Naive thymus-derived CD4-positive, alpha-beta T cell (primary cell): Measurements from ENCODE around the gene UXS1. TPM values are rescaled to one million over a fixed set of nuclear protein-coding genes. Genes with fewer than 3 reads are reported as not detected.
A peak's percentile ranks its signal among the peaks of the same experiment; 100 is the strongest.

ENCODE experiments used
- ATAC-seq: fragments of 150-1000 bp; cut with Tn5 transposase; 2 replicates; pipeline ENCODE4 v1.10.0; 2021; ENCODE audit warnings: mild to moderate bottlenecking, moderate library complexity
- CTCF ChIA-PET: fragments of 350-600 bp; sonication (Branson Sonifier 250); formaldehyde crosslinking; loops from one replicate; lab custom pipeline; 2021; ENCODE audit warnings: antibody characterized with exemption; lab: Charles Lee
- POLR2A ChIA-PET: fragments of 350-600 bp; sonication (Branson Sonifier 250); formaldehyde crosslinking; loops from one replicate; lab custom pipeline; 2021; ENCODE audit warnings: antibody characterized with exemption, inconsistent platforms; lab: Charles Lee
- DNase-seq, 9 donors: peaks; one replicate each; pipeline versions ENCODE4 v3.0.0 to v3.0.0-alpha.2; 2020 to 2022; ENCODE audit warnings: mixed read lengths in 1 of 9
- H3K27ac ChIP-seq: one replicate; pipeline ENCODE4 v1.7.0; 2013; ENCODE audit warnings: mild to moderate bottlenecking, low read depth, low read length, moderate library complexity
- H3K27me3 ChIP-seq, 2 donors: one replicate each; pipeline ENCODE4 v1.7.0; 2013; ENCODE audit warnings: low read length in 2 of 2, mild to moderate bottlenecking in 2 of 2, moderate library complexity in 2 of 2; ENCODE audit not compliant: control insufficient read depth in 2 of 2, insufficient read depth in 2 of 2
- H3K36me3 ChIP-seq, 3 experiments: 1 replicate in 2 of 3; 2 replicates in 1 of 3; pipeline ENCODE4 v1.7.0; 2013; ENCODE audit warnings: low read length in 3 of 3, mild to moderate bottlenecking in 3 of 3, moderate library complexity in 1 of 3; ENCODE audit not compliant: insufficient read depth in 3 of 3, control insufficient read depth in 2 of 3
- H3K4me1 ChIP-seq, 2 donors: one replicate each; pipeline ENCODE4 v1.7.0; 2013; ENCODE audit warnings: low read length in 2 of 2, mild to moderate bottlenecking in 2 of 2, moderate library complexity in 1 of 2; ENCODE audit not compliant: control insufficient read depth in 2 of 2, insufficient read depth in 2 of 2
- H3K4me3 ChIP-seq: 2 replicates; pipeline ENCODE4 v1.7.0; 2013; ENCODE audit warnings: mild to moderate bottlenecking, low read length
- H3K9me3 ChIP-seq, 3 experiments: 1 replicate in 2 of 3; 2 replicates in 1 of 3; pipeline ENCODE4 v1.7.0; 2013; ENCODE audit warnings: low read length in 3 of 3; ENCODE audit not compliant: control insufficient read depth in 2 of 3
- H3K27ac Mint-ChIP-seq, 9 donors: one replicate each; pipeline ENCODE4 v1.8.0; 2020 to 2022; ENCODE audit warnings: mixed read lengths in 9 of 9, mild to moderate bottlenecking in 8 of 9, moderate library complexity in 5 of 9, inconsistent platforms in 2 of 9
- H3K27me3 Mint-ChIP-seq, 5 donors: one replicate each; pipeline ENCODE4 v1.8.0; 2021 to 2022; ENCODE audit warnings: mixed read lengths in 5 of 5, mild to moderate bottlenecking in 1 of 5
- H3K36me3 Mint-ChIP-seq, 5 donors: one replicate each; pipeline ENCODE4 v1.8.0; 2020 to 2022; ENCODE audit warnings: mixed read lengths in 5 of 5, mild to moderate bottlenecking in 3 of 5, inconsistent platforms in 1 of 5
- H3K4me1 Mint-ChIP-seq, 7 donors: one replicate each; pipeline ENCODE4 v1.8.0; 2020 to 2022; ENCODE audit warnings: mixed read lengths in 7 of 7, mild to moderate bottlenecking in 3 of 7, inconsistent platforms in 1 of 7
- H3K4me3 Mint-ChIP-seq, 10 donors: one replicate each; pipeline ENCODE4 v1.8.0; 2020 to 2022; ENCODE audit warnings: mild to moderate bottlenecking in 10 of 10, mixed read lengths in 10 of 10, moderate library complexity in 6 of 10, inconsistent platforms in 2 of 10
- H3K9me3 Mint-ChIP-seq, 11 donors: one replicate each; pipeline ENCODE4 v1.8.0; 2020 to 2022; ENCODE audit warnings: mixed read lengths in 11 of 11, mild to moderate bottlenecking in 4 of 11, inconsistent platforms in 1 of 11, moderate library complexity in 1 of 11
- intact Hi-C, 2 donors: fragments of 100-400 bp; cut with micrococcal nuclease; formaldehyde crosslinking; loops; one replicate each; pipeline ENCODE4 v1.15.1; 2023
- polyA plus RNA-seq, 2 donors: library from polyadenylated mRNA; unstranded; fragments of 300-500 nt; fragmentation: Illumina TruSeq; gene quantifications; one replicate each; pipeline ENCODE4 v1.2.3, GENCODE V29; 2021
- total RNA-seq, 6 experiments: library from RNA in 5 of 6; stranded (reverse) in 5 of 6; gene quantifications; 1 replicate in 5 of 6; 2 replicates in 1 of 6; pipeline ENCODE4 v1.2.3 and lab custom pipeline; 2021 to 2026

UXS1 gene
- total and polyA plus RNA-seq, 7 experiments from 2014 or later = 52.3 to 185 (median 93.3) TPM

DNA sequence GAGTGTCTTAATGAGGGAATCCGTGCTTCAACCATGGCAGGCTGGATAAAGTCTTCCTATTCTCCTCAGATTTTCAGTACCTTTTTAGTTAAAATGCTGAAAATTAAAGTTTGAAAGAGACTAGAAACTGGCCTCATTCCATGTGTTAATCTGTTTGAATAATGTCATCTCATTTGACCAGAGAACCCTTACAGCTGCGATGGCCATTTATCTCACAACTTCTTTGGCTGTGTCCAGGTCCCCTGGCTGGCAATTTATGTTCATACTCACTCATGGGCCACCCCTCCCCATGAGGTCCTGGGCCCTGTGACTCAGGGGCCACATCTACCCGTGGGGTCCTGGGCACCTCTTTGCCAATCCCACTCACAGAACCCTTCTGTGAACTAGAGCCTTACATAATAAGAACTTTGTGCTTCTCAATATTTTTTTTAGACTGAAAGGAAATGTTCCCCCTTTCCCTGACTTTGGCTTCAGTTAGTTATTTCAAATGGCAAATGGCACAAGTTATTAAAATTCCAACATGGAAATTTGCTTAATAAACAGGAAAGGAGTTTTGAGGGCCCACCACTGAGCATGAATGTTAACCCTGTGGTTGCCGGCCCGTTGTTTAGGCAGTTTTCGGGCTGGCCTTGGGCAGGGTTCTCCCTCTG is 134.6 kb downstream of the UXS1 start:
- ATAC-seq = no peak
- DNase-seq = no peak
- intact Hi-C loops = loop anchor here in 1 of 2 donors (5.0 kb wide), 2 partner anchors 72 to 87 kb away; no protein-coding TSS in a partner anchor
- ChIA-PET POLR2A (interaction anchor here (0.6 to 1.6 kb wide), 4 partner anchors 11 to 79 kb away, joined by 3 to 4 read pairs (median 3); no protein-coding TSS in a partner anchor), CTCF (interaction anchor here (1.1 kb wide), 1 partner anchor 8 kb away, joined by 3 read pairs; no protein-coding TSS in a partner anchor)
- Mint-ChIP-seq H3K27ac (peak overlapping the region in 5 of 9 donors; percentile 65 to 84 (median 67)), H3K4me3 (peak overlapping the region in 1 of 10 donors; percentile 14), H3K4me1 (peaks cover 34 to 72% (median 59%) of the 10 kb centered on the region in 7 donors), H3K36me3 (peaks cover 0 to 16% (median 0%) of the 10 kb centered on the region in 5 donors), H3K9me3 (peaks cover 0 to 7% (median 0%) of the 10 kb centered on the region in 11 donors), H3K27me3 (peaks cover 0 to 8% (median 0%) of the 10 kb centered on the region in 5 donors)
- H3K27ac ChIP-seq = no peak overlapping the region
- H3K36me3 ChIP-seq = no peaks in the 10 kb centered on the region
- H3K27me3 ChIP-seq = no peaks in the 10 kb centered on the region
- peaks cover 45 to 47% of the 10 kb centered on the region in 2 donors for H3K4me1 ChIP-seq
- no peak overlapping the region for H3K4me3 ChIP-seq
- no peaks in the 10 kb centered on the region for H3K9me3 ChIP-seq

DNA sequence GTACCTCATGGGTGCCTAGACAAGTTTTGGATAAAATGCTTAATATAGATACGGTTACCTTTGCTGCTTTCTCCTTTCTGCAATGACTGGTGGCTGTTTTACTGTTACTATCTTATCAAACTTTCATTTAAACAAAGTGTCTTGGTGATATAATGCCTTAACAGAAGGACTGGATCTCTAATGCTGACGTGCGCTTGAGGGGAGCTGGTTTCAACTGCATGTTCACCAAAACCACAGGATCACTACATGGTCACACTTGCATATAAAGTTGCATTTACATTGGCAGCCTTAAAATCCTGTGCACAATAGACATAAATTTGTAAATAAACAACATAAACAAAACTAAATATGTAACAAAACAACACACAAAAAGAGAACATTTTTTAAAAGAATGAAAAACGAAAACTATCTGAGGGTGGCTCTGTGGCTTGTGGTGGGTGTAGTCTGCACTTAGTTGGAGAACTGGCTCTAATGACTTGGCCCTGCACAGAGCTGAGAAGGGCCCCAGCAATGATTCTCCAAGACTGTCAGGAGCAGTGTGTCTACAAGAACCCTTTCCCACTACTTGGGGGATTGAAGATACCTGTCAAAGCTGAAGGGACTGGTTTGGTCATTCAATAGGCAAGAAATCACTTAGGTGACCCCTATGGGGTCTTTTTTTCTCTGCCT is 135.5 kb downstream of the UXS1 start:
- intact Hi-C loops = loop anchor here in 1 of 2 donors (5.0 kb wide), 2 partner anchors 71 to 86 kb away; no protein-coding TSS in a partner anchor
- H3K36me3 ChIP-seq = no peaks in the 10 kb centered on the region
- peaks cover 0 to 7% (median 0%) of the 10 kb centered on the region in 11 donors for H3K9me3 Mint-ChIP-seq
- peak overlapping the region in 6 of 9 donors; percentile 19 to 84 (median 74) for H3K27ac Mint-ChIP-seq
- H3K4me1 Mint-ChIP-seq = peaks cover 37 to 74% (median 64%) of the 10 kb centered on the region in 7 donors
- peak overlapping the region in 4 of 10 donors; percentile 23 to 63 (median 34) for H3K4me3 Mint-ChIP-seq
- H3K36me3 Mint-ChIP-seq = peaks cover 0 to 12% (median 0%) of the 10 kb centered on the region in 5 donors
- H3K9me3 ChIP-seq = no peaks in the 10 kb centered on the region
- no peak overlapping the region for H3K27ac ChIP-seq
- DNase-seq = no peak
- CTCF ChIA-PET = interaction anchor here (0.8 to 1.1 kb wide), 2 partner anchors 9 to 129 kb away, joined by 3 to 4 read pairs; no protein-coding TSS in a partner anchor
- ATAC-seq = no peak
- POLR2A ChIA-PET = interaction anchor here (1.0 to 1.6 kb wide), 3 partner anchors 36 to 129 kb away, joined by 3 to 6 read pairs (median 4); no protein-coding TSS in a partner anchor
- H3K4me1 ChIP-seq = peaks cover 55 to 56% of the 10 kb centered on the region in 2 donors
- H3K4me3 ChIP-seq = no peak overlapping the region
- H3K27me3 ChIP-seq = no peaks in the 10 kb centered on the region
- no peaks in the 10 kb centered on the region for H3K27me3 Mint-ChIP-seq

DNA sequence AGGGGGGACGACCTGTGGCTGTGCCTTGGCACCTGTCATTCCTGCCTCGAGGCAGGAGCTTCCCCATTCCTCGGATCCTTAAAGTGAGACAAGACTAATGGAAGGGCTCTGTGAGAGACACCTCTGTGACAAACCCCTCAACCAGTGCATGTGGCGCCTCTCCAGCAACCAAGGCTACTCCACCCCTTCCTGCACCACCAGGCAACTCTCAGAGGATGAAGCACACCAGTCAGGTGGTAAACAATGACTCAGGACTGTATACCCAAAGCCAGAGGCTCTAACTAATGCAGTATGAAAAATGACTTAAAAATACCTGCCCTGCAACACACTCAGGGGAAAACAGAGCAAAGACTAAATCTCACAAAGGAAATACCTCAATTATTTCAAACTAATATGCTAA is 136.9 kb downstream of the UXS1 start:
- POLR2A ChIA-PET = interaction anchor here (0.6 to 1.4 kb wide), 3 partner anchors 11 to 727 kb away, joined by 4 to 6 read pairs (median 5); no protein-coding TSS in a partner anchor
- Mint-ChIP-seq H3K4me3 (peak overlapping the region; percentile 54 to 78 (median 64)), H3K27me3 (no peaks in the 10 kb centered on the region), H3K4me1 (peaks cover 46 to 88% (median 75%) of the 10 kb centered on the region in 7 donors), H3K9me3 (peaks cover 0 to 7% (median 2%) of the 10 kb centered on the region in 11 donors), H3K36me3 (peaks cover 0 to 12% (median 0%) of the 10 kb centered on the region in 5 donors), H3K27ac (peak overlapping the region in 8 of 9 donors; percentile 3 to 79 (median 51))
- intact Hi-C loops = loop anchor here in 1 of 2 donors (1.0 to 5.0 kb wide), 5 partner anchors 8 to 85 kb away; a partner anchor contains a TSS
- H3K9me3 ChIP-seq = no peaks in the 10 kb centered on the region
- peaks cover 67 to 69% of the 10 kb centered on the region in 2 donors for H3K4me1 ChIP-seq
- DNase-seq (peak in 7 of 9 donors; percentile 22 to 63 (median 45)), ATAC-seq (peak; percentile 74)
- H3K27me3 ChIP-seq = no peaks in the 10 kb centered on the region
- no peak overlapping the region for H3K4me3 ChIP-seq
- CTCF ChIA-PET = no interaction called here
- no peaks in the 10 kb centered on the region for H3K36me3 ChIP-seq
- H3K27ac ChIP-seq = no peak overlapping the region

DNA sequence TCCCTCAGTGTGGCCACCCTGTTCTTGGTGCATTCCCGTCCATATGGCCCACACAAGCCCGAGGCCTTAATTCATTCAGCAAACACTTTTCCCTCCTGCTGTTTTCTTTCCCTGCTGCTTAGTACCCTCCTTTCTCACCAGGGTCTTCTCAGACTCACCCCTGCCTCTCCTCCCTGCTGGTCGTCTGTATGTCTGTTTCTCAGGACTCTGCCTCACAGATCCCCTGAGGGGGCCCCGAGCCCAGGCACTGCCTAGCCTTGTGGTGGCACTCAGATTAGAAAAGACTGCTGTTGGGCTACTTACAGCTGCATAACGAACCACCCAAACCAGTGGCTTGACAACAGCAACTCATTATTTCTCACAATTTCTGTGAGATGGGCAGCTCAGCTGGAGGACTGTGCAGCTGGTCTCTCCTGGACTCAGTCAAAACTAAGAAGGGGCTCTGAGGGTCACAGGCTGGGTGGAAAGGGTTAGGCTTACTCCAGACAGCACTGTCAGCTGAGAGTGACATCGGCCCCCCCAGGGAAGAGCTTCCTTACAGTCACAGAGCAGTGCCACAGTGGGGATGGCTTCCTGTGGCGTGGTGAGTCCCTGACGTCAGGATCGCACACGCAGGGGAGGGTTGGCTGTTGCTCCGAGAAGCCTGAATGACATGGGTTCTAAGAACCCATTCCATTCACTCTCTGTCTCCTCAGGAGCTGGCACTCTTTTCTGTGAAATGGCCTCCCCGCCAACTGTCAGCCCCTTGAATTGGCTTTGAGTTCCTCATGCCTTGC is 139.0 kb downstream of the UXS1 start:
- H3K9me3 Mint-ChIP-seq = peaks cover 0 to 7% (median 1%) of the 10 kb centered on the region in 11 donors
- no peaks in the 10 kb centered on the region for H3K27me3 ChIP-seq
- peak overlapping the region; percentile 10 to 82 (median 30) for H3K4me3 Mint-ChIP-seq
- H3K9me3 ChIP-seq = no peaks in the 10 kb centered on the region
- peak in 6 of 9 donors; percentile 24 to 45 (median 28) for DNase-seq
- ATAC-seq = peak; percentile 56
- POLR2A ChIA-PET = interaction anchor here (0.5 to 1.8 kb wide), 4 partner anchors 9 to 217 kb away, joined by 3 to 5 read pairs (median 4); no protein-coding TSS in a partner anchor
- H3K36me3 Mint-ChIP-seq = peaks cover 0 to 9% (median 0%) of the 10 kb centered on the region in 5 donors
- no peak overlapping the region for H3K27ac ChIP-seq
- intact Hi-C loops = loop anchor here in 1 of 2 donors (5.0 kb wide), 2 partner anchors 68 to 83 kb away; no protein-coding TSS in a partner anchor
- H3K27me3 Mint-ChIP-seq = peaks cover 0 to 2% (median 0%) of the 10 kb centered on the region in 5 donors
- CTCF ChIA-PET = interaction anchor here (0.7 to 1.0 kb wide), 2 partner anchors 22 to 29 kb away, joined by 3 read pairs; no protein-coding TSS in a partner anchor
- no peak overlapping the region for H3K4me3 ChIP-seq
- peaks cover 47 to 88% (median 81%) of the 10 kb centered on the region in 7 donors for H3K4me1 Mint-ChIP-seq
- peak overlapping the region in 6 of 9 donors; percentile 31 to 82 (median 64) for H3K27ac Mint-ChIP-seq
- H3K4me1 ChIP-seq = peaks cover 64 to 75% of the 10 kb centered on the region in 2 donors
- H3K36me3 ChIP-seq = no peaks in the 10 kb centered on the region

DNA sequence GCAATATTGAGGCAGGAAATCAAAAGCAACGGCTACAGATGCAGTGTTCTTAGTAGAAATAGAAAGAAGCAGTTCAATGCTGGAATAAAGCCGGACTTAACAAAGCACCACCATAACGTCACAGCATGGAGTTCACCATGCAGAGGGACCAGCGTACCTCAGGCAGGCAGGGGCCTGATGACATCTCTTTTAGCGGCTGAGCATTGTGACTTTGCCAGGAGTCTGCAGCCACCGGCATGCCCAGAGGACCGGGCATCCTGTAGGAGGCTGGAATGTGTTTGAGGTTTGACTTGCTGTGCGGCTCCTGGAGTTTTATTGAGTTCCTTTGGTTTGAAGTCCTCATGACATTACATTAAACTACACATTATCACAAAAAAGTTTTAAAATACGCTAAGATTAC is 139.8 kb downstream of the UXS1 start:
- Histone ChIP-seq H3K9me3 (no peaks in the 10 kb centered on the region), H3K27me3 (no peaks in the 10 kb centered on the region), H3K4me1 (peaks cover 57 to 75% of the 10 kb centered on the region in 2 donors), H3K4me3 (no peak overlapping the region), H3K36me3 (no peaks in the 10 kb centered on the region), H3K27ac (no peak overlapping the region)
- peaks cover 0 to 3% (median 0%) of the 10 kb centered on the region in 5 donors for H3K27me3 Mint-ChIP-seq
- DNase-seq (no peak), ATAC-seq (no peak)
- intact Hi-C loops = no loop called here
- peaks cover 0 to 8% (median 0%) of the 10 kb centered on the region in 5 donors for H3K36me3 Mint-ChIP-seq
- CTCF ChIA-PET = interaction anchor here (0.7 kb wide), 1 partner anchor 22 kb away, joined by 3 read pairs; no protein-coding TSS in a partner anchor
- peaks cover 48 to 83% (median 77%) of the 10 kb centered on the region in 7 donors for H3K4me1 Mint-ChIP-seq
- peaks cover 0 to 7% (median 0%) of the 10 kb centered on the region in 11 donors for H3K9me3 Mint-ChIP-seq
- POLR2A ChIA-PET = interaction anchor here (0.9 to 1.8 kb wide), 3 partner anchors 10 to 32 kb away, joined by 3 to 5 read pairs (median 4); no protein-coding TSS in a partner anchor
- peak overlapping the region in 3 of 10 donors; percentile 29 to 82 (median 73) for H3K4me3 Mint-ChIP-seq
- peak overlapping the region in 4 of 9 donors; percentile 28 to 76 (median 57) for H3K27ac Mint-ChIP-seq
